Muscle of back (tissue), 11 donors: ENCODE measurements around the gene HJURP. TPM values are rescaled to one million over a fixed set of nuclear protein-coding genes. Genes with fewer than 3 reads are reported as not detected.

Experiments used
- DNase-seq, 3 donors: peaks; one replicate each; pipeline versions ENCODE4 v3.0.0 to v3.0.0-alpha.2; 2013
- polyA plus RNA-seq, 10 donors: library from polyadenylated mRNA; unstranded; fragments of 120-200 nt; gene quantifications; one replicate each; pipeline ENCODE4 v1.2.1, GENCODE V29; 2013; ENCODE audit not compliant: insufficient read length in 10 of 10

HJURP gene
- polyA plus RNA-seq, 10 donors = 9.2 to 16.1 (median 10.5) TPM

DNA sequence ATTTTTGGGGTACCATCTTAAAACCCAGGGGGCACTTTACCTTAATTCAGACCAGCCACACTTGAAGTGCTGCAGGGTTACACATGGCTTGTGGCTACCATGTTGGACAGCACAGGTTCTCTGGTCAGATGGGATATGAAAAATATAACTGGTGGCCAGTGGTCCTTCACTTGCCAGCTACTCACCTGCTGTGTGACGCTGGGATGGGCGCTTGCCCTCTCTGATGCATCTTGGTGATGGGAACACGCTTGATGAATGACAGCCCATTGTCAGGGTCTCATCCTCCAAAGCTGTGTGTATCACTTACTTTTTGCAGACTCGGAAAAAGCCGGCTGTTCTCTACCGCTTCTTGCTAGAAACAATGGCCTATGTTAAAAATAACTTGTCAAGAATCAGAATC, 22.5 kb downstream of the HJURP start:
- no peak for DNase-seq

DNA sequence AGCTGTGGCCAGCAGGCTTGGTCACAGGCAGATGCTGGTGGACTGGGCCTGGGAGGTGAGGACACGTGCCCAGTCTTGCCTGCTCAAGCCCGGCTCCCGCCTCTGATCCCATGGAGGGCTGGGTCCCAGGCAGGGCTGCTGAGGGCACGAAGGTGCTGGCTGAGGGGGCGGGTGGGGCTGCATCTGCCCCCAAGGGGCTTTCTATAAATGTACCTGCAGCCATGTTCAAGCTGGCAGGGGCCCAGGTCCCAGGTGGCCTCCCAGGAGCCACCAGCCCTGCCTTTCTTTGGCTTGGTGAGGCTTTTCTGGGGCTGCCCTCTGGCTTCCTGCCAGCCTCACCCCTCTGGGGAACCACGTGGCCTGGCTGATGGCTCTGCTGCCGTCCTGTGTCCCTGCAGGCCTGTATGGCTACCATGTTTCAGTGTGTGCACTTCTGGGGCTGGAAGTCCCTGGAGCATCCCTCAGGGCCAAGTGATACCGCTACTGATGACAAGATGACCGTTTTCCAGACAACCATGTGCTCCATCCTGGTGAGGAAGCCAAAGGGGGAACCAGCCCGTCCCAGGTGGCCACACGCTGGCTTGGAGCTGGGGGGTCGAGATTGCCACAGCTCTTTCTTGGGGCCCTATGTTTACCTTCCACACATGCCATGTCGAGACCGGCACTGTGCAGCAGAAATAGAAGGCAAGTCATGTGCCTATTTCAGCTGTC, 23.2 kb downstream of the HJURP start:
- DNase-seq = no peak

DNA sequence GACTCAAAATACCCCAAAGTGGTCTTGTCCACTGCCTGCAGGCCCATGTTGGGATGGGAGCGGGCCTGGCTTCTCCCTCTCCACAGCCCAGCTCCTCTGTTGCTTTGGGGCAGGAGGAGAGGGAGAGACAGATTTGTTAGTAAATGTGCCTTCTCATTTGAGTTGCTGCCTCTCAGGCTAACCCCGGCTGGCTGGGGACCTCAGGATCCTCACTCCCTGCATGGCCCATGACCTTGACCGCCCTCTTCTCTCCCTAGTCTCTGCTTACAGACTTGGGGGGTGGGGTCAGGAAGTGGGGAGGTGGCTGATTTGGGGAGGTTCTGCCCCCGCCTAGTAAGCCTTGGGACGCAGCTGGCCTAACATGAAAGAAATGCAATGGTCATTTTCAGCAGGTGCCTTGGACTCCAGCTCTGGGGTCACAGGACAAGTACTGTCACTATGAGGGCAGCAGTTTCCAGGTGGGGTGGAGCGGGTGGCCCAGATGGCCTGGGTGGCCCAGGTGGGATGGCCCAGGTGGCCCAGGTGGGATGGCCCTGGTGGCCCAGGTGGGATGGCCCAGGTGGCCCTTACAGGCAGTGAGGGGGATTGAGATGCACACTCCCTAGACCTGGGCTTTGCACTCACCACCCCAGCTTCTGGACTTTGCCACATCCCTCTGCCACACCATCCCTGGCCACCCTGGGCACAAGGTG, 24.1 kb downstream of the HJURP start:
- DNase-seq = no peak

DNA sequence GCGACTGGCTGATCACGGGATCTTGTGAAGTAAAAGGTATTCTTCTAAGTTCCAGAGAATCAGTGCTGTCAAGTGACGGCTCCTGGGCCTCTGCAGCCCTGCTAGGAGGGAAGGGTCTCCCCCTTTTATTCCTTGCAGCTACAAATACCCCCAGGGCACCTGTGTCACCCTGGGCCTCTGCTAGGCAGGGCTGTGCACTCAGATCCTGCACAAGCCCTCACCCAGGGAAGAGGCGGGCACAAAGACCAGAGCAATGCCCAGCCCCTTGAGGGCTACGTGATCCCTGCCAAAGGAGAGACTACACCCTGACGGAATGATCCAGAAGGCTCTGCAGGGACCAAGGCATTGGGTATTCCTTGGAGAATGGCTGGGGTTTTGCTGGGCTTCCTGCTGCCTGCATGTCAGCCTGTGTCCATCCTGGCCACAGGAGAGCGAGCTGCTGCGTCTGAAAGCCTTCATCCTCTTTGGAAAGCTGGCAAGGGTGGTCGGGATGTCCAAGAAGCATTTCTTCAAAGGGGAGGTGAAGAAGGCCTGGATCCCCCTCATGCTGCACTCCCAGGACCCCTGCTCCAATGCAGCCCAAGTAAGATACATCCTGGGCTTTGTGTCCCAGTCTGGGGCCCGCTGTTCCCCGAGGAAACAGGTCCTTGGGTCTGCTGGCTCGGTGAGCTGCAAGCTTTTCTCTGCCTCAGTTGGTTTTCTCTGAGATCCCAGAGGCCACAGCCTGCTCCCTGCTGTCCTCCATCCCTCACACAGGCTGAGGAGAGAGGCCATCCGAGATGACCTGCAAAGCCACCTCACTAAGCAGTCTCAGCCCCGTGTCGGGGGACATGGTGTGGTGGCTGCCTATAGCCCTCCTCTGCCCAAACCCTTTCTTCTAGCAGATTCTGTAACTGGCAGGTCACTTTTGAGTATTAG, 24.9 kb downstream of the HJURP start:
- DNase-seq = no peak

DNA sequence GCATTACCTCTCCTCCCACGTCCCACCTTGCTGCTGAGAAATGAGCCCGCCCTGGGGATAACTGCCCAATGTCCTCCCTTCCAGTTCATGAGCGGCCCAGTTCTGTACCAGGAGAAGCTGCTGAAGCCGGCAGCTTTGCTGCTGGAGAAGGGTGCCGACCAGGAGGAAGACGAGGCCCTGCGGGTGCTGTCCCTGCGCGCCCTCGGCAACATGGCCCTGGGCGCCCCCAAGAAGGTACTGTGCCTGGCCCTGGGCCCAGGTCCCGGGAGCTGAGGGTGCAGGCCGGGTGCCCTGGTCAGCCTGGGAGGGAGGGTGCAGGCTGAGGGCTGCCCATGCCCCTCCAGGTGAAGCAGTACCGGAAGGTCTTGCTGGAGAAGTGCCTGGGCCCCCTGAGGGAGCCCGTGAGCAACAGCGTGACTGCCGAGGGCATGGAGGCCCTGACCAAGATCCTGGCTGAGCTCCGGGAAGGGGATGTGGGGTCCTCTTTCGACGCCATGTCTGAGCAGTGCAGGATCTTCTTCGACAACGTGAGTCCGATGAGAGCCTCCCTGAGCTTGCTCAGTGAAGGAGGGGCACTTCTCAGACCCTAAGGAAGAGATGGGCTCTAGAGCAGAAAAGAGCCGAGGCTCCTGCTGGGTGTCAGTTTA, 25.7 kb downstream of the HJURP start:
- DNase-seq = no peak

DNA sequence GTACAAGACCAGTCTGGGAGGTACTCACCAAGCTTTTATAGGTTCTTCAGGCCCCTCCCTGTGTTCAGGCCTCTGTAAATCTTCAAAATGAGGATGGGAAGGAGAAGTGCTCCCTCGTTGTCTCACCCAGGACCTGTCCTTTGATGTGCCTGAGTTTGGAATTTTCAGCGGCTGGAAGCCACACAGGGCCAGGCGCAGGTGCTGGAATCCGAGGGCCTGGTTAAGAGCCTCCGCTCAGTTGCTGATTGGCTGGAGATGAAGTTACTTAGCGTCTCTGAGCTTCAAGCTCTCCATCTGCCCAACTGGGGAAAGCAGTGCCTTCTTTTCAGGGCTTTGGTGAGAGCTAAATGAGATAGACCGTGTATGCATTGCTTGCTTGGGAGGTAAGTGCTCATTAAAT, 30.0 kb downstream of the HJURP start:
- no peak for DNase-seq

DNA sequence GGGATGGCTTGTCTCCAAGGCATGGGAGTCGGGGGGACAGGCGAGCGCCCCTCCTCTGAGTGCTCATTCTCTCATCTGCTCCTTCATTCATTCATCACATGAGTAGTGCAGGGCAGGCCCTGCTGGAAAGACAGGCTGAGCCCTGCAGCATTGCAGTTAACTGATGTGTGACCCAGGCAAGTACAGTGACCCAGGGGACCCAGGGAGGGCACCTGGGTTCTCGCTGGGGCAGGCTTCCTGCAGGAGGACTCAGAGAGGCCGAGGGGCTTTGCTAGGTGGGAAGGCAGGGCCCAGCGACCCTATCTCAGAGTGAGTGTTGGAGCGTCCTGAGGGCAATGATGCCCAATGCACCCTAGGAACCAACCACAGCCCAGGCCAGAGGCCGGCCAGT, 30.6 kb downstream of the HJURP start:
- DNase-seq = no peak

DNA sequence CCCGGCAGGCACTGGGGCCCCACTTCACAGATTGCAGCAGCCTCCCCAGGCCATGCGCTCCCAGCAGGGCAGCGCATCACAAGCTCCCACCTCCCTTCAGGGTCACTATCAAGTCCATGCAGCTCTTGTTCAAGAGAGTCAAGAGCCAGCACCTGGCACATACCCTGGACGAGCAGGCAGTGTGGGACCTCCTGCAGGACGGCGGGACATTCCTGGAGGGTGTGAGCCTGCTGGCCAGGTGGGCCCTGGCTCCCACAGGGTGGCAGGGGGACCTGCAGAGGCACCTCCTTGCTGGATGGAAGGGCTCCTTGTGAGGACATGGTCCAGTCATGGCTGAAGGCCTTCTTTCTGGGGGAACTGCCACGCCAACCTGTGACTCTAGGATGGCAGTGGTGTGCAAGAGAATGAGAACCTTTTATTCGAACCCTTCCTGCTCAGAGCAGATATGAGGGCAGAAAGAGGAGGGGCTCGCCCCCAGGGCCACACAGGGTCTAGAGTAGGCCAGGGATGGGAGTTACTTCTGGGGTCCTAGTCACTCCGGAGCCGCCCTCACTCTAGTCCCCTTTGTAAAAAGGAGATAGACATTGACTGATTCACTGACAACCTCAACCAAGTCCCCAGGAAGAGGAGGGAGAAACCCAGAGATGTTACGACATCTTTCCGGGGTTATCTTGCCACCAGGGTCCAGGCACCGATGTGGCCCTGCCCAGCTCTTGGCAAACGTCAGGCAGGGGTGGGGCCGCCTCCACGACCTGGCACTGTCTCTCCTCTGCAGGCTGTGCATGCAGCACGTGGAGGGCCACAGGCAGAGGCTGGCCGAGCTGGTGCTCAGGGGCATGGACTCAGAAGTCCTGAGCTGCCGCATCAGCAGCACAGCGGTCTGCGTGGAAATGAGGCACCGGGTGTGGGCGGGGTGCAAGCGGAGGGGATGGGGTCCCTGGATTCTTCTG, 31.3 kb downstream of the HJURP start:
- DNase-seq = no peak

DNA sequence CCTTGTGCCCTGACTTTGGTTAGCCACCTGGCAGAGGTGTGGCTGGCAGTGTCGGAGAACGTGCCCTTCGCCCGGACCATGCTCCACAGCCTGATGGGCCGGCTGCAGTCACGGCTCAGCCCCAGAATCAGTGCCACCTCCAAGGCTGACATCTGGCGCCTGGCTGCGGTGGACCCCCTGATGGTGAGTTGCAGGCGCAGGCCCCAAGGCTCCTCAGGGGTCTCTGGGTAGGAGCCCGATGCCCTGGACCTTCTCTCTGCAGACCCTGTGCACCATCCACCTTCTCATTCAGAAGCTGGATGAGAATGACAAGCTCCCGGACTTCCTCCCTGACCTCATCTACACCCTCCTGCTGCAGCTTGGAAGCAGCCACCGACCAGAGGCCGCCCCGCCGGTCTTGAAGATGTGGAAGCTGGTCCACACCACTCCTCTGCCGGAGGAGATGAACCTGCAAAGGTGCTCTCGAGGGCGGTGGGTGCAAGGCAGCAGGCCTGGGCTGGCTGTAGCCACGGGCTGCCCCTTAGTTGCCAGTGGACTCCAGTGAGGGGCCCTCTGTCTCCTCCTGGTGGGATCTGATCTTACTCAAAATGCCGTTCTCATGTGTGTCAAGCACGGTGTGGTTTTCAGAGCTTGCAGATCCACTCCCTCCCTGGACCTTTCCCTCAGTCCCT, 32.1 kb downstream of the HJURP start:
- no peak for DNase-seq

DNA sequence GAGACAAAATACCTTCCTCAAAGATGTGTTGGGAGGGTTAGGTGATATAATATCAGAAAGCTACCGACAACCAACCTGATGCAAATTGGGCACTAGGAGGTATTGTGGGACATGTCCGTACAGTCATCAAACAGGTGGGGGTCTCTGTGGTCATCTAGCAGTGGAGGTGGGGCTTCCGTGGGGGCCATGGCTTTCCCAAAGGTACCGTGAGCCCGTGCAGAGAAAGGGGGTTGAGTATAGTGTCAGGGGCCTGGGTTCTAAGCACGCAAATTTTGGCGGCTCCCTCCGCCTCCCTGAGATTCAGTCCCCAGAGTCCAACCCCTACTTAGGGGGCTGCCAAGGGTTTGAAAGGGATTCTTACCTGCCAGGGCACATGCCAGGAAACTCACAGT, 32.6 kb downstream of the HJURP start:
- no peak for DNase-seq

DNA sequence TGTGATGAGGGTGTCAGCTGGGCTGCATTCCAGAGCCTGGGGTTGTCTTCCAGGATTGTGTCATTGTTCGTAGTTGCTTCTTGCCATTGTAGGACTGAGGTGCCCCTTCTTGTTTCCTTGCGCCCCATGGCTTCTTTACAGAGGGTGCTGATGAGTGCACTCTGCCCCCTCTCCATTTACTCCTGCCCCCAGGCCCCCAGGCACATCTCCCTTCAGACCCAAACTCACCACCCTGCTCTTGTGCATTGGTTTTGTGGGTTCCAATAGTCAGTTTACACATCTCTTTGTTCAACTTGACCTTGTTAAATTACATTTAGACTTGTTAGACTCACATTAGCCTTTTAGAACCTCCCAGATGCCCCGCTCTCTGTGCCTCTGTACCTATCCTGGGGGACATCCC, 33.1 kb downstream of the HJURP start:
- no peak for DNase-seq

DNA sequence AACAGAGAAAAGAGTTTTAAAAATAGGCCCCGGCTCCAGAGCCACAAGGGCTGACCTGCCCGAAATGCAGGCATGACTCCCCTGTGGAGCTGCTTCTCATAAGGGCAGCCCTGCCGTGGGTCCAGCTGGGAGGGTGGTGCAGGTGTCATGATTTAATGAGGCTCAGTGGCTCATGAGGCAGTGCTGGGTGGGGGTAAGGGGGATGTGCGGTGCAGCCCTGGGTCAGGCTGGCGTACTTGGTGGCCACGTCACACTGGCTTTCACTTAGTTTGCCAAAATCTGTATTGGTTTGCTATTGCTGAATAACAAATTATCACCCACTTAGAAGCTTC, 33.6 kb downstream of the HJURP start:
- DNase-seq = no peak

DNA sequence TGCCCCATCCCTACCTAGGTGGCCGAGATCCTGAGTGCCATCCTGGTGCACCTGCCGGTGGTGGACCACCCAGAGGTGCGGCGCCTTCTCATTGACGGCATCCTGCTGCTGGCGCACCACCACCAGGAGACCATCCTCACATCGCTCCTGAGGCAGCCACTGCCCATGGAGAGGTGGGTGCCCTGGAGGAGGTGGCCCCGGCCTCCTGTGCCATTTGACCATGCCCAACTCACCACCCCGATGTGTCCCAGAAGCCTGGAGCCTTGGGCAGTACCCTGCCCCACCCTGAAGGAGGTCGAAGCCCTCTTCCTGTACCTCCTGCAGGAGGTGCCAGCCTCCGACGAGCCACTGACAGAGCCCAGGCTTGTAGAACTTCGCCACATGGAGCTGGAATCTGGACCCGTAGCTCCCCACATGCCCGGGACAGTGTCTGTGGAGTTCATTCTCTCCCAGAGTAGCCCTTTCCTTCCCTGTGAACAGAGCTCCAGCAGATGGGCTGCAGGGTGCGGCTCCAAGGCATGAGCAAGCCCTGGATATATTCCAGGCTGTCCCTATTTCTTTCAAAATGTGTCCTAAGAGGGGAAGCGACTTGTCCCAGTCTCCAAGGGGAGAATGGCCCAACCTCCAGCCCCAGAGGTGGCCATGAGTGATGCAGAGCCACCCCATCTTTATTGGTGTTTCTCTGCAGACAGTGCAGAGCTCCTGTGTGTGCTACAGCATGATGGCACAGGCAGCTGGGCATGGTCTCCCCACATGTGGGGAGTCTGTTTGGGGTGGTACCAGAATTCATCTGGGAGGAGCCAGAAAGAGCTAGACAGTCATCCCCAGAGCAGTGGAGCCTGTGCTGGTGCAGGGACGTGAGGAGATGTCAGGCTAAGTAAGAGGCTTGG, 34.2 kb downstream of the HJURP start:
- DNase-seq = no peak

DNA sequence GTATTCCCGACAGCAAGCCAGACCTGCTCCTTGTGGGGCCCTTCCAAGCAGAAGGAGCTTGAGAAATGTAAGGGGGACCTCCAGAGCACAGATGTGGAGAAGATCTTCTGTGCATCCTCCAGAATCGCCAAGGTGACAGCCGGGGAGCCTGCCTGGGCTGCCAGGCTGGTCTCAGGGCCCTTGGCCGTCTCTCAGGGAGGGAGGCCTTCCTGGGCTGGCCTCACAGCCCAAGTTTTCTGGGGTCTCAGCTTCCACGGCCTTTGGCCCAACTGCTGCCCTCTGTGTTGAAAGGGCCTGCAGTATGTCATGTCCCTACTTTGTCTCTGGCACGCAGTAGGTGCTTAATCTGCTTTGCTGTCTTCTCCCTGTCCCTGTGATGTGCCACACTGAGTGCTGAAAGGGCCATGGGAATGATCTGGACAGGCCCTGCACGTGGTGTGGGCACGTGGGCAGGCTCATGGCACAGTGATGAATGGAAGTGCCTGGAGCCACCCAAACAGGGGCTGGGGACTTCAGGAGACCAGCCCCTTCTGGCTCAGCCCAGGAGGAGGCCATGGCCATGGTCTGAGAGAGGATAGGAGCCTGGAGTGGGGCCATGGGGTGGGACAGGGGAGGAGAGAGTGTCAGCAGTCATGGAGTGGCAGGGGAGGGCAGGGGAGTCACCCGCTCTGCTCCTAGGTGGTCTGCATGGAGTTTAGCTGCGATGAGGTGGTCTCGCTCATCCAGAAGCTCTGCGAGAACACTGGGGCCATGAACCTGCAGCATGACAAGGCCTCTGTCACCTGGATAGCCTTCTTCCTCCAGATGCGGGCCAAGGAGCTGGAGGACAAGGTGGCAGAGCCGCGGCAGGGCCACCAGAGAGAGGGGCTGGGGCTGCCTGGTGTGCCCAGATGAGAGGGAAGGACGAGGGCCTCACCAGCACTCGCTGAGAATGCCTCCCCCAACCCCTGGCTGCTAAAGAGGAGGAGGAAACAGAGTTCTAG, 35.4 kb downstream of the HJURP start:
- no peak for DNase-seq

DNA sequence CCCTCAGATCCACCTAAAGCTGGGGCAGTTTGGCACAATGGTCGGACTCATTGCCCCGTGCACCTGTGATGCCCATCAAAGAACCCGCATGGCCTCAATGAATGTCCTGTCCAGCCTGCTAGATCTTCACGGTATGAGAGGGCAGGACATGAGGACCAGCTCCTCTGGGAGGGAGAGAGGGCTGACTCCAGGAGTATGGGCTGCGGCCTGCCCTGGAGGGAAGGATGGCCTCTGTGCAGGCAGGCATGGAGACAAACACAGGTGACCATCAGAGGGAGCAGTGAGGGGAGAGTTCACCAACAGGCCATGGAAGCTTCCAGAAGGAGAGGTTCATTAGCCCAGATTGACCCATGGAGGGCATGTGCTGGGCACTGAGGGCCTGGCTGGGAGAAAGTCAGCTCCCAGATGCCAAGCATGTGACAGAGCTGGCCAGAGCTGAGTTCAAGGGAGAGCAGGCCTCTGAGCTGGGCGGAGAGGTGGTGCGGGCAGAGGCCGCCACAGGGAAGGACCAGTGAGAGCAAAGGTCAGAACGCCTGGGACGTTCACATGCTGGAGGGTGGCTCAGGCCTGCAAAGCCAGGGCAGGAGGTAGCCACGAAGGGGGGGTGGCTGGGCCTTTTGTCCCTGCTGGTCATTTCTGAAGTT, 36.2 kb downstream of the HJURP start:
- no peak for DNase-seq

DNA sequence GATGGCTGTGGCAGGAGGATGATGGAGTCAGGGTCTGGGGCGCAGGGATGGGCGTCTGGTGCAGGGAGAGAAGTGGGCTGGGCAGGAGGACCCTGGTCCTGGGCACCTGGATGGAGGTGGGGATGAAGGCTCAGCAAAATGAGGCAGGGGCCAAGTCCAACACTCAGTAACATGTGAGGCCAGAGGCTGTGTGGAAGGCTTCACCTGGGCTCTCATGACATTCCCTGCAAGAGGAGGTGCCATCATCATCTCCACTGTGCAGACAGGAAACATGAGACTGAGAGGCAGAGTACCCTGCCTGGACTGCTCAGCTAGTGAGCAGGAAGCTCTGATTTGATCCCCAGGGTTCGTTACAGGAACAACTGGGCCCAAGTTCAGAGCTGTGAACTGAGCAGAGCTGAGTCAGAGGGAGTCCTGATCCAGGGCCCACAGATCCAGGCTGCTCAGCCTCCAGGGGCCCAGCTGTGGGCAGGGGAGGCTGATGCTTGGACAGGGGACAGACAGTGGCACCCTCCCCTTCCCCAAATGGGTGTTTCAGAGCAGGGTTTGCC, 36.9 kb downstream of the HJURP start:
- DNase-seq = no peak

DNA sequence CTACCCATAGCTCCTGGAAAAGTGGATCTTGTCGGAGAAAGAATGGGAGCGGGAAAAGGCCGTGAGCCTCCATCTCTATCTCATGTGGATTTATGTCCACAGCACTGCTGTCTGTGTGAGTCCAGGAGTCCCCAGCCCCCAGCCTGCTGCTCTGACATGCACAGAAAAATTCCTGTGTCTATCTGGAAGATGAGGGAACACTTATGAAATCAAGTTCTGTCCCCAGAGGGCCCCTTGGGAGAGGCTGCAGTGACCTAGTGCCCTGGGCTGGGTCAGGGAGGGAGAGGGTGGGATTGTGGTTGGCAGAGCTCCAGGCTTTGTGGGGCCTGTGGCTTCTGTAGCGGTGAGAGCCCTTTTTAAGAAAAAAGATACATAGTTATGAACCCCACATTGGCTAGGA, 37.6 kb downstream of the HJURP start:
- no peak for DNase-seq
